Stimulated activated CD4-positive, alpha-beta T cell treated with anti-CD3 and anti-CD28 coated beads, Interleukin-15, amount 100 ng/mL, for 1 hour (primary cell): ENCODE data around the gene ATG101.
A peak's percentile ranks its signal among the peaks of the same experiment; 100 is the strongest.
"Not testable (repeated sequence)": the region's sequence is repeated elsewhere in the genome, so short reads cannot be mapped to it uniquely, and the experiment has no call there.

Source experiments
- DNase-seq, 2 donors: peaks; one replicate each; pipeline ENCODE4 v3.0.0-alpha.2; 2020; ENCODE audit warnings: low read depth in 1 of 2, low spot score in 1 of 2

Gene ATG101

GRCh38 chr12:52097045-52097666 lies 27.4 kb downstream of the ATG101 start:
- DNase-seq, result no peak

GRCh38 chr12:52104431-52105089 lies 34.8 kb downstream of the ATG101 start:
- DNase-seq, result not testable (repeated sequence)

- DNase-seq, result peak; percentile 45 to 48
These were observed 46.7 kb downstream of the ATG101 start for GRCh38 chr12:52116222-52117125.

GRCh38 chr12:52117806-52118475 lies 48.2 kb downstream of the ATG101 start:
- DNase-seq, result not testable (repeated sequence)

GRCh38 chr12:52119398-52120254 lies 49.8 kb downstream of the ATG101 start:
- peak in 1 of 2 donors; percentile 20 for DNase-seq

- DNase-seq, result no peak
These were observed 51.4 kb downstream of the ATG101 start for GRCh38 chr12:52120951-52121823.

GRCh38 chr12:52121824-52122539 lies 52.2 kb downstream of the ATG101 start:
- peak; percentile 29 to 50 for DNase-seq

GRCh38 chr12:52122540-52122871 lies 52.7 kb downstream of the ATG101 start:
- no peak for DNase-seq

GRCh38 chr12:52122904-52123303 lies 53.1 kb downstream of the ATG101 start:
- DNase-seq, result no peak

GRCh38 chr12:52123487-52124186 lies 53.9 kb downstream of the ATG101 start:
- no peak for DNase-seq

GRCh38 chr12:52125476-52125900 lies 55.7 kb downstream of the ATG101 start:
- no peak for DNase-seq

- no peak for DNase-seq
These were observed 56.3 kb downstream of the ATG101 start for GRCh38 chr12:52126050-52126604.
